ENCODE measurements around the gene PAK5. TPM values are rescaled to one million over a fixed set of nuclear protein-coding genes. Genes with fewer than 3 reads are reported as not detected.

PAK5 gene
- total RNA-seq, 1 donor from 2014 or later = 55.7 TPM

DNA sequence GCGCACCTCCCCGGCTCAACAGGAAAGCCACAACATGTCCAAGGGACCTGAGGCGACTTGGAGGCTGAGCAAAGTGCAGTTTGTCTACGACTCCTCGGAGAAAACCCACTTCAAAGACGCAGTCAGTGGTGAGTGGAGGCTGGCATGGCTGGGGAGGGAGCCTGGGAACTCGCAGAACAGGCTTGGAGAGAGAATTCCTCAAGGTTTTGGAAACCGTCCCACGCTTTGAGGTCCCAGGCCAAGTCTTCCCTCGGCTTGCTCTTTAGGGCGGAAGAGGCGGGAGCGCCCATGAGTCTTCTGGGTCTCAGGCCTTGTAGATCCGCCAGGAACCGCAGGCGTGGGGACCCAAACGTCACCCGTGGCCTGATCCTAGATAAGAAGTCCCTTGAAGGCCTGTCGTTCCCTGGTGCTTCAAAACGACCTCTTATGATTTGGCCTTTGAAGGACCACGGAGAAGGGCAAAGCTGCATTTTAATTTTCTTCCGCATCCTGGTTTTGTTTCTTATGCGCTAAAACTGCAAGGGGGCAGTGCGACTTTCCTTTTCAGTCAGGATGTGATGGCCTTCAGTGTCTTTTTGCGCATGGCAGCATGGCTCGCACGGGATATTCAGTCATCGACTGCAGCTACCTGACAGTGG lies 322.5 kb downstream of the PAK5 start:
- DNase-seq = no peak

DNA sequence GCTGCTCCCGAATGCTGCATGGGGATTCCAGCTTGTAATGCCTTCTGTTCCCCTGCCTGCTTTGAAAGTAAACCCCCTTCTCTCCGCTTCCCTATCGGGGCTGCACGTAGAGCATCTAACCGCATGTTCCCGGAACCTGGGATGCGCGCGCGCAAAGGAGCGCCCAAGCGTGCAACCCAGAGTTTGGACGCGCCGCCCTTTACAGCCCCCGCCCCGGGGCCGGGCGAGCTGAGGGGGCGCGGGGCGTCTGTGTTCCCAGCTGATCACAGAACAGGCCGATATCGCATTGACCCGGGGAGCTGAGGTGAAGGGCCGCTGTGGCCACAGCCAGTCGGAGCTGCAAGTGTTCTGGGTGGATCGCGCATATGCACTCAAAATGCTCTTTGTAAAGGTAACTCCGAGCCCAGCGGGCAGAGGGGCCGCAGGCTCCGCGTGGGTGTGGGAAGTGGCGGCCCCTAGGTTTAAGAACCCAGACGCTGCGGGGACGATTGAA lies 323.1 kb downstream of the PAK5 start:
- no peak for DNase-seq

DNA sequence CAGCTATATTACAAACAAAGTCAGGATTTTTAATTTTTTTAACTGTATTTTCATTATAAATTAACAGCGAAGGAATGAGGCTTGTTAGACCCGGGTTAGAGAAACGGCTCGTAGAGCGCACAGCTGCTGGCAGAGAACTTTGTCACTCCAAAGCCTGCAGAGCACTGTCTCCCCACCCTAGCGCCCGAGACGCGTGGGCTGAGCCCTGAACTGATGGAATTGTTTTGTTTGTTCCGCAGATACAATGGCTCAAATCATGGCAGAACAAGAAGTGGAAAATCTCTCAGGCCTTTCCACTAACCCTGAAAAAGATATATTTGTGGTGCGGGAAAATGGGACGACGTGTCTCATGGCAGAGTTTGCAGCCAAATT lies 323.7 kb downstream of the PAK5 start:
- no peak for DNase-seq

DNA sequence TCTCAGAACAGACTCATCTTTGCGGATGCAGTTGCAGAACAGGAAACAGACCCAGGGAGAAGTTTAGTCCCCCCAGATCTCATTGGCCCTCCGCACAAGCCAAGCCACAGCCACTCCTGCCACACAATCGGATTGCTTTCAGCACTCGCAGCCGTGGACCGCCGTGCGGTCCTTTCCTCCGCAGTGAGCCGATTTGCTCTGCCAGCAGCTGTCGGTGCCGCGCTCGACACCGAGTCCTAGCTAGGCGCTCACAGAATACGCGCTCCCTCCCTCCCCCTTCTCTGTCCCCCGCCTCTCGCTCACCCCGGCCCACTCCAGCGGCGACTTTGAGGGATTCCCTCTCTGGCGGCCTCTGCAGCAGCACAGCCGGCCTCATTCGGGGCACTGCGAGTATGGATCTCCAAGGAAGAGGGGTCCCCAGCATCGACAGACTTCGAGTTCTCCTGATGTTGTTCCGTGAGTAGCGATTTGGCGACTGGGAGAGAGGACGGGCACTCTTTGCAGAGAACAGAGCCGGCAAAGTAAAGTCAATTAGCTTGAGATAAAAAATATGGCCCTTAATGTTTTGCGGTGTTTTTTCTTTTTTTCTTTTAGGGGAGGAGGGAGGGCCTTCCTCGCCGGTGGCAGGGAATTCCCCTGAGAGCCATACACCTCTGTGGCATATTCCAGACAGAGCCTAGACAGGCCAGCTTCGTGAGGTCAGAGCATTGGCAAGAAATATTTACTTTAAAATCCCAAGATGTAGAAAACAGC lies 324.2 kb downstream of the PAK5 start, which contains the start of gene LAMP5:
Gene LAMP5 (plus strand): TSS at position 130 of the 753 bp plus-strand sequence. CDS start 263 bp downstream, at position 393.
- DNase-seq = peak; percentile 34

DNA sequence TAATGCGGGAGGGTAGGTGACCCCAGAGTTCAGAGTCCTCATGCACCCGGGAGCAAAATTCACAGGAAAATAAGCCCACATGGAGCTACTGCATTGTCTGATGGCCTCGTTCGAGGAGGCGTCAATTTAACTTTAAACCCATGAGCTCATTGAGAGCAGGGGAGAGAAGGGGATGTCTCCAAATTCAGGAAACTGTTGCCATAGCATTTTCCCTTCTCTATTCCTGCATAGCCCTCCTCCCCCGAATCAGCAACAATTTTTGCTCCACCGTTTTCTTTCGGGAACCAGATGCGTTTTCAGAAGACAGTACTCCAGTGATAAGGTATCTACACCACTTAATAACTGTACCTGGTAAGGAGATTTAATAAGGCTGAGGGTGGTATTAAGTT lies 324.8 kb downstream of the PAK5 start:
- DNase-seq = no peak

GRCh38 chr20:9510911-9511310 lies 328.0 kb downstream of the PAK5 start:
- DNase-seq = no peak

GRCh38 chr20:9509246-9509645 lies 329.6 kb downstream of the PAK5 start:
- no peak for DNase-seq

- DNase-seq = no peak
Measured at GRCh38 chr20:9508696-9509178, 330.1 kb downstream of the PAK5 start.

- DNase-seq = no peak
Measured at GRCh38 chr20:9508240-9508661, 330.6 kb downstream of the PAK5 start.

DNA sequence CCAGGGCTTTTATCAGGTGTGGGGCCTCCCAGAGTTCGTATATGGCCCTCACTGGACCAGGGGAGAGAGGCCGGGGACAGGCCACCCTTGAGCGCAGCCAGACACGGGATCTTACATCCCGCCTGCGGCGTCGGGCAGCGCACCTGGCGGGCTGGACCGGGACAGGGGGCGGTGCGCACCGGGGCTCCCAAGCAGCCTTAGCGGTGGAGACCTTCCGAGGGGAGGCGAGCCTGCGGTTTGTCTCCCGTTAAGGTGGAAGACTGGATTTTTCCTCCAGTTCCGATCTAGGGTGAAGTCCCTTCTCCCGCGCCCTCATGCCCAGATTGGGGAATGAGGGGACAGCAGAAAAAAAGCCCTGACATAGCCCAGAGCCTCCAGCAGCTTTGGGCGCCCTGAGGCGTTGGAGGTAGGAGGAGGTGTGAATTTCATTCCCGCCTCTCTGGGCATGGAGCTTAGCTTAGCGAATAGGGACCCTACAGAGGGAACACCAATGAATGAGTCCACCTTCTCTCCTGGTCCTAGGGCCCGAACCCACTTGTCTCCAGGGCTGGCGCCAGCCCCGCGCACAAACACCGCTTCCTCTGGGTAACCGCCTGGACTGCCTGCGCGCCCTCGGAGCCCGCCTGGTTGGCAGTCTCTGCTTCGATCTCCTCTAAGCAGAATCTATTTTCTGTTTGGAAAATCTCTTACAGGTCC lies 331.2 kb downstream of the PAK5 start:
- no peak for DNase-seq

DNA sequence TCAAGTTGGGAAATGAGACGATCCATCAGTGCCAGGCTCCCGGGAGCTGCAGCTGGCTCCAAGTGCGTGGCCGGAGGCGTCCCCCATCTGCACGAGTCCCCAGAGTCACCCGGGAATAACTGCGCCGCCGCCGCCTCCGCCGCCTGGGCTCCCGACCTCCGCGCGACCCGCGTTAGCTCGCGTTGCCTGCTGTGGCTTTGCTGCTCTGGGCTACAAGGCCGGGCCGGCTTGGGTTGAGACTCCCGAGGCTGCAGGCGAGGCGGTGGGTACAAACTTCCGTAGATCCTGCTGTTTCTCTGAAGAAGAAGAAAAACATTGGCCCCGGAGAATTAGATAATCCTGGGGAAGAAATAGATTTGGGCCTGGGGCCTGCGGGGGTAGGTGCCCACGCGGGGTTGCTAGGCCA lies 331.9 kb downstream of the PAK5 start:
- no peak for DNase-seq

- DNase-seq = no peak
Measured at GRCh38 chr20:9506280-9506821, 332.5 kb downstream of the PAK5 start.

DNA sequence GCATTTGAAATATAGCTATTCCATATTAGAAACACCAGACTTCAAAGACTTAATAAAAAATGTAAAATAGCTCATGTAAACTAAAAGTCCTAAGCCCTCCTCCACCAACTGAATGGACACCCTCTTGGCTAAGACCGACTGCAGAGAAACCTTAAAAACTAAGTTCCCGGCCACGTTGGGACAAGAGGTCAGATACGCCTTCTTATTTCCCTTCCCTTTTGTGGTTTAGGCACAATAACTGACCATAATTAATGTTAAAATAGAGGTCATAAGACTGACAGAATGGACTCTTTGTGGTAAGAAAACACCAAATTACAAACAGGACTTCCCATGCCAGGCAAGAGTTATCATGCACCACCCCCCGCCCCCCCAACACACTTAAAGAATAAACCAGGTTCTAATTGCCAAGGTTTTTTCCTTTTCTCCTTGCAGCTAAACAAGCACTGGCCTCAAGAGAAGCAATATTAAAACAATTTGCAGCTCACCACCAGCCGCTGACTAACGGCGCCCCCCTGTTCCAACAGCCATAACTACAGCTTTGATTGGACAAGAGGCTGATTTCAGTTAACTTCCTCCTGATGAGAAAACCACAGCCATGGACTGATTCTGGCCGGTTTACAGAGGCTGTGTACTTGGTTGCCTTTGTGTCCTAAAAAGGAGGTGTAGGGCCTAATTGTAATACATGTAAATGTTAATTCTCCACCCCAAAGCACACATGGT lies 335.2 kb downstream of the PAK5 start:
- no peak for DNase-seq

GRCh38 chr20:9501473-9501872 lies 337.4 kb downstream of the PAK5 start:
- no peak for DNase-seq

- no peak for DNase-seq
Measured at GRCh38 chr20:9500121-9500520, 338.8 kb downstream of the PAK5 start.

DNA sequence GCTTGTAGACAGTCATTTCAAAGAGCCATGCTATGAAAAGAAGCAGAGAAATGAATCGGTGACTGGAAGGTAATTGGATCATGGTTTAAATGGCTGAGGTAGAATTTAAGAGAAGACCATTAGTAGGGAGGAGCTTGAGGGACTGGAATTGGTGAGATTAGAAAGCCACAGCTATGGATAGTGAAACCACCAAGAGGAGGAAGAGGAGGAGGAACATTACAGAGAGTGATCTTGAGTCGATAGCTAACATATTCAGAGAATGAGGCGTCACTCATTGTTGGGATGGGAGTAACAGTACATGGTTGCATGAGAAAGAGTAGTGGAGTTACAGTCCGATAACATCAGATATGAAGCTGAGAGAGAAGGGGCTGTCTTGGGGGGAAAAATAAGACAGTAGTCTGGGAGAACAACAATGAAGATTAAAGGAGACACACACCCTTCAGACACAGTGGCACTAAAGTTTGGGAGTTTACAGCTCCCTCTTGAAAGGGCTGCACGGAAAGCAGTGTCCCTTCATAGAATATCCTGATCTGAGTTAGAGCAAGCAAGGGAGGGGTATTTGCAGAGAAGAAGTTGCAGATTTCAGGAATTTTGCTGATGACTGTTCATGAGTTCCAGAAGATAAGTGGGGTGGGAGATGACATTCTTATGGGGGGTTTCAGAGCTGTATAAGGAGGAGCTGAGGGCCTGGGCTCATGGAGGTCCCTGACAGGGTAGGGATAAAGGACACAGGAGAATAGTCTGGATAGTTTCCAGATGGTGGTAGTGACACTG lies 339.6 kb downstream of the PAK5 start:
- no peak for DNase-seq

DNA sequence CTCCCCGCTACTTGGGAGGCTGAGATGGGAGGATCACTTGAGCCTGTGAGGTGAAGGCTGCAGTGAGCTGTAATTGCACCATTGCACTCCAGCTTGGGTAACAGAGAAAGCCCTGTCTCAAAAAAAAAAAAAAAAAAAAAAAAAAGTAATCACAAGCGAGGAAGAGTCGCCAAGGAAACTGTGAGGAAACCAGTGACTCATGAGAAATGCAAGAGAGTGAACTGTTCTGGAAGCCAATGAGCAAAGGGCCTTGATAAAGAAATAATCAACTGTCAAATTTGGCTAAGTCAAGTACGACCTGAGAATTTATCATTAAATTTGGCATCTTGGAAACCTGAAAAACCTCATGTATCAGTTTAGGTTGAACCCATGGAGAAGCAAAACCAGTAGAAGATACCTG lies 340.6 kb downstream of the PAK5 start:
- no peak for DNase-seq

GRCh38 chr20:9496155-9496554 lies 342.7 kb downstream of the PAK5 start:
- DNase-seq = no peak

- DNase-seq = no peak
Measured at GRCh38 chr20:9495701-9496100, 343.2 kb downstream of the PAK5 start.

DNA sequence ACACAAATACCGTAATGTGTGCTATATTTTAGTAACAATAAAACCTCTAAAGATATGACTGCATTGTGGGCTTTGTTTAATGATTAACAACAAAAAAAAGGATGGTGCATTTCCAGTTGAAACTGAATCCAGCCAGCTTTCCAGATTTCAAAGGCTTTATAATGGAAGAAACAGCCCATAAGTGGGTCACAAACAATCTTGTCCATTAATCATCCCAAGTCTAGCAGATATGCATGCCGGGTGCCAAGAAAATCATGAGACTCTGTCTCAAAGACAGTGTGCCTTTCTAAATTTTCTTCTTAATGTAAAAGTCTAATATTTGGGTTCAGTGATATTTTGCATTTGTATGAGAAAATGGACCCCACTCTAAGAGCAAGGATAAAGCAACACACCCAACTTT lies 345.1 kb downstream of the PAK5 start:
- no peak for DNase-seq

DNA sequence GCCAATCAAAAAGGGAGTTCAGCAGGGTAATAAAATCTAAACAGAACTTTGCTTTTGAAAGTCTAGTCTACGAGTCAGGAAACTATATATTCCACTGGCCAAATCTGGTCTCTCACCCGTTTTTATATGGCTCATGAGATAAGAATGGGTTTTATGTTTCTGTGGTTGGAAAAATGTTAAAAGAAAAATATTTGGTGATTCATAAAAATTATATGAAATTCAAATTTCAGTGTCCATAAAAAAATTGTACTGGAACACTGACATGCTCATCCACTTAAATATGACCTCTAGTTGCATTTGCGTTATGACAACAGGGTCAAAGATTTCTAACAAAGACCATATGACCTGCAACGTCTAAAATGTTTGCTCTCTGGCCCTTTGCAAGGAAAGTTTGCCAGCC lies 346.8 kb downstream of the PAK5 start:
- no peak for DNase-seq

All from occipital lobe (tissue), 2 donors.